Embryonic facial prominence (tissue), 1 donor: ENCODE measurements around the gene ABCC9.

Experiments used
- DNase-seq: peaks from one replicate; pipeline ENCODE4 v3.0.0-alpha.2; 2016; ENCODE audit errors: extremely low spot score

ABCC9 gene

DNA sequence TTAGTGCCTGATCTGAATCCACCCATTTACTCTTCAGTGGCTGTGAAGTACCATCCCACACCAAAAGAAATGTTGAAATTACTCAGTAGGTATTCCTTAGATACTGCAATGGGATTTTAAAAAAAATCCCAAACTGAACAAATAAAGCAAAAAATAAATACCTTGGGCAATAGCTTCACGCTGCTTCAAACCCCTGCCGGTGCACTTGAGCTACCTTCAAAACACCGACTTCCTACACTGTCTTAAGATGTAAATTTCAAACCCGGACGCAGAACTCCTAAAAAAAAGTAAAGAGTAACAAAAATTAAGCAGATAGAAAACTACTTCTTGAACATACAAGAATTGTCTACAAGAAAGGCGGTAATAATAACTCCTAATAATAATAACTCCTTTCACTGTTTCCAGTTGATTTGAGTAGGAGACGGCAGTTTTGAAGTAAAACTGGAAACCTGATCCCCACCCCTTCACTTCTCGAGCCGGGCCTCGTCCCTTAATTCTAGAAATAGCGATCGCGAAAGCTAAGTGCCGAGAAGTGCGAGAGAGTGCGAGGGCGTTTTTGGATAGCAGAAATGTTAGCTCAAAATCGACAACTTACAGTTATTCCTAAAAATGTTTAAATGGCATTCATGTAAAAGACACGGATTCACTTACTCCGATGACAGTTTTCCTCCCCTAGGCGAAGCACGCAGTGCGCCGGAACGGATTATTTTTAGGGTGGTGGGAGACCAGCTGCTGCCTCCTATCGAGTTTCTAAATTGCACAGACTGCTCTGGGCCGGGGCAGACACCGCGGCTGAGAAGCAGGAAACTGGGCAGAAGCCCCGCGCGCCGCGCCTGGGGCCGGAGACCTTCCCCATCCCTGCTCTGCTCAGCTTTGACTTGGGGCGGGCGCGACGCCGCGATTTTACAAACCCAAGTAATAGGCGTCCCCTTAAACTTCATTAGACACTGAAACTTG is at the start of gene ABCC9:
Gene ABCC9, minus strand, starts transcription at position 878 of the 957 bp plus-strand sequence. CDS start 4,752 bp downstream, outside the sequence.
- DNase-seq = peak; percentile 23

DNA sequence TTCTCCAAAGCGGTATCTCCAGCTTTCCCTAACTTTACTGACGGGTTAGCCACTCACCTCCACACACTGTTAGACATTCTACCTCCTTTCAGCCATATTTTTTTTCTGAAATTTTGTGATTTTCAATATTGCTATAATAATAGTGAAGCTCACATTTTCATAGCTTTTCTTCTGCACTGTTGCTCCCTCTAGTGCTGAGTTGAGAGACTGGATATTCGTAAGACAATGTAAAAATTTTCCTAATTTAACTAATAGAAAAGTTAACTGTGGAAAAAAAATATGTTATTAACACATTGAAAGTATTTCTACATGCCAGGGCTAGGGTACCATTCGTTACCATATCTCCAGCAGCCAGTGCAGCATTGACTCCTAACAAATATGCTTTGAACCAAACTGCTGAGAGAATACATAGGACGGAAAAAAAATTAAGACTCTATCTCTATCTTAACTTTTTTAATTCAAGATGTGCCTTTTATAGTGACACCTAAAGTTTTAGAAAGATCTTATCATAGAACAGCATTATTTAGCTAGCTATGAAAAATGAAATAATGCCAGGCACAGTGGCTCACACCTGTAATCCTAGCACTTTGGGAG is 48.7 kb upstream of the ABCC9 start:
- DNase-seq = peak; percentile 18

DNA sequence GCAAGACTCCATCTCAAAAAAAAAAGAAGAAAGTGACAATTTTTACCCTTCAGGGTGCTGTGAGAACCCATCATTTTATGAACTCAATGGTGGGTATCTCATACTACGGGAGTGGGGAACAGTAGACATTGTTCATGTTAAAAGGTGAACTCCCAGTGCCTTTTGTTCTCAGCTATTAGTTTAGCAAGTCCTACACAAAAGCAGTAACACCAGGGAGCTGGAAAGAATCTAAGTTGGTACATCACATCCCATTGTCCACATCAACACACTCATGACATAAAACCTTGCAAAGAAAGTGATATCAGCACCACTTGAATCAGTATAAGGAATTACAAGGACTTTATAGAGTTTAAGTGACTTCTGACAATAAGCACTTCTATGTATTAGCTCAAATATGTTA is 47.4 kb upstream of the ABCC9 start:
- DNase-seq = no peak

DNA sequence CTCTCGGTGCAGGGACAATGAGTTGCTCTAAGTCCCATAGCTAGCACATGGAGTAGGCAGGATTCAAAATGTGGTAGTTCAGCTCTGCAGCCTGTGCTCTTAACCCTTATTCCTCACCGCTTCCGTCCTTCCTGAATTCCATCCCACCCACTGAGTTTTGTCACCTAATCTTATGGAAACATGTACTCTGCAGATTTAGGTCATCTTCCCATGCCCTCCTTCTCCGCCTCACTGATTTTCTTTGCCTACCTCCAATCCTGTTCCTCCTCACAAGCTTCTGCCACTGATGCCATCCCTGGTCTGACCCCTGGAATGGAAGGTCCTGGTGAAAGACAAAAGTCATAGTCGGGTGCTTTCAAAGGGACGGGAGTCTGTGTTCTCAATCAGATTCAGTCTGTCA is 46.5 kb upstream of the ABCC9 start:
- DNase-seq = no peak

DNA sequence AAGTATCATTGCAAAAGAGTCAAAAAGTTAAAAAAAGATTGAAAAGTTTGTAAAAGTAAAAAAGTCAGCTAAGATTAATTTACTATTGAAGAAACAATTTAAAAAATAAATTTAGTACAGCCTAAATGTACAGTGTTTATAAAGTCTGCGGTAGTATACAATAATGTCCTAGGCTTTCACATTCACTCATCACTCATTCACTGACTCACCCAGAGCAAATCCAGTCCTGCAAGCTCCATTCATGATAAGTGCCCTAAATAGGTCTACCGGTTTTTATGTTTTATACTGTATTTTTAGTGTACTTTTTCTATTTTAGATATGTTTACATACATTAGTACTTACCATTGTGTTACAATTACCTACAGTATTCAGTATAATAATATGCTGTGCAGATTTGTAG is 43.9 kb upstream of the ABCC9 start:
- no peak for DNase-seq

DNA sequence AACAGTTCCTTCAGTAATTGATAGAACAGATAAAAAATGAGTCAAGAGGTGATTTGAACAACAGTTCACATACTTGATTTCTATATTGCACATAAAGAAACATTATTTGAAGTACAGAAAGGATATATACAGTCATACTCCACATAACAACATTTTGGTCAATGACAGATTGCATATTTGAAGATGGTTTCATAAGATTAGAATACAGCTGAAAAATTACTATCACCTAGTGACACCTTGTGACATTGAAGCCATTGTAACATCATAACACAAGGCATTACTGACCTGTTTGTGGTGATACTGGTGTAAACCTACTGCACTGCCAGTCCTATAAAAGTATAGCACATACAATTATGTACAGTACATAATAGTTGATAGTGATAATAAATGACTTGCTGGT is 43.1 kb upstream of the ABCC9 start:
- no peak for DNase-seq

DNA sequence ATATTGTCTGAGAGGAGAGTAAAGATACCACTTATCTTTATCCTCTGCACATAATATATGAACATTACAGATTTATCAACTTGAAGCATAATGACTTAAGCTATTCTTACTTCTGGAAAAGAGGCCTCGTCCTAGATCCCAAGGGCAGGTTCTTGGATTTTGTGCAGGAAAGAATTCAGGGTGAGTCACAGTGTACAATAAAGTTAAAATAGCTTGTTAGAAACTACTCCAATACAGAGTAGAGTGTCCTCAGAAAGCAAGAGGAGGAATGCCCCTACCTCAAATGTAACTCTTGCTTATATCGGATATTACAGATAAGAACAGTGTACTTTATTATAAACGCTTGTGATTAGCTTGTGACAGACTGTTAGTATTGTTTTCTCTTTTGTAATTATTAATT is 41.9 kb upstream of the ABCC9 start:
- DNase-seq = no peak

DNA sequence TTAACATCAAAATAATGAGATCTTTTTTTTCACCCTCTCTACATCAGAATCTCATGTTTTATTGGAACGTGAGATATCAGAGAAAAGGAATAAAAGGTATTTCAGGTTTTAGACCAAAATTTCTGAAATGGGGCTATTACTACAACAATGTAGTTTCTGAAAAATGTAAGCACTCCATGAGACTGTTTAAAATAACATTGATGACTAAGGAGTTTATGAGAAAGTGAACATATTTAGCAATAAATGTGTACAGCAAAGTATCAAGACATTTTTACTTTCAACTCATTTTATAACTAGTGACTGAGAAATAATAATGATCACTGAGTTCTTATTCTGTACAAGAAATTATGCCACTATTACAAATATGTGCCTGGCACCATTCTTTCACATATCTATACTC is 39.3 kb upstream of the ABCC9 start:
- no peak for DNase-seq

DNA sequence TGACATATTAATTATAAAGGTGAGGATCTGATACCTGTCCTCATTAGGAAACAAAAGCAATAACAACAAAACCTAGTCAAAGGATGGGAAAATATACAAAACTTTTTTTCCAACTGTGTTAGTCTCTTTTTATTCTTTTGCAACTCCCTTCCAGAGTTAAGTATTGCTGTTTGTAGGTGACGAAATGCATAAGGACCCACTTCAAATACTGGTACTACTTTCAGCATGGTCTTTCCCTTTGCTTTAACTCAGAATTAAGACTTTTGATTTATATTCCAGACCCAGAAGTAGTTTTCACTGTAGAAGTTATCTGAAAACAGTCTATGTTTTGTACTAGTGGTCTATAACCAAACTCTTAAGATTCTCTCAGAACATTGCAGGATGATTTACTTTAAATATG is 34.1 kb upstream of the ABCC9 start:
- DNase-seq = no peak

DNA sequence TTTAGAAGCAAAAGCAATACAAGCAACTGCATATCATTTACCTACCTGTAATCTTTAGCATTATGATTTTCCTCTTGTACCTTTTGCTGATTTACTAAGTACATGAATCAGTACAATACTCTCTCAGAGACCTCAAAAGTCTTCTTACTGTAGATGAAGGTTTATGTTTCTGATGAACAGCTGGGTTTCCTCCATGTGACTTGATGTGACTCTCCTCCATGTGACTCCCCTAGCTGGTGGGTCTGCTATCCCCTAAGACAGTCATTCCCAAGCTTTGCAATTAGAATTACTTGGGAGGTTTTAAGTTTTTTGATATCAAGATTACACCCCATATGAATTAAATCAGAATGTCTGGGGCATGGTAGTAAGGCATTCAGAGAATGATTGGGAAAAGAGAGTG is 32.0 kb upstream of the ABCC9 start:
- DNase-seq = no peak

DNA sequence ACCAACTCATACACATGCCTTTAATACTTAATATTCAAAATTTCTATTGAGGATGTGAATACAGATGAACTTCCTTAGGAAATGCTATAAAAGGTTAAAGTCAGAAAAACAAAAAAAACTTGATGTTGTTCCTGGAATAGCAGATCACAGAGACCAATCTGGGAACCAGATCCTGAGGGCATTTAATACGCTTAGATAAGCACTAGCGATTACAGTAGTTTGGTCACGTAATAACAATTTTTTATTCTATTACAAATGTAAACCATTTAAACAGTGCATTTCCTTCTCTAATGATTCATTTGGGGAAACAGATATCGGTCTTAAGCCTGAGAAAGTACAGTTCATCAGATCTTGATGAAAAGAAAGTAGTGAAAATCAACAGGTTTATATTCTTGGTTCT is 30.8 kb upstream of the ABCC9 start:
- DNase-seq = no peak

DNA sequence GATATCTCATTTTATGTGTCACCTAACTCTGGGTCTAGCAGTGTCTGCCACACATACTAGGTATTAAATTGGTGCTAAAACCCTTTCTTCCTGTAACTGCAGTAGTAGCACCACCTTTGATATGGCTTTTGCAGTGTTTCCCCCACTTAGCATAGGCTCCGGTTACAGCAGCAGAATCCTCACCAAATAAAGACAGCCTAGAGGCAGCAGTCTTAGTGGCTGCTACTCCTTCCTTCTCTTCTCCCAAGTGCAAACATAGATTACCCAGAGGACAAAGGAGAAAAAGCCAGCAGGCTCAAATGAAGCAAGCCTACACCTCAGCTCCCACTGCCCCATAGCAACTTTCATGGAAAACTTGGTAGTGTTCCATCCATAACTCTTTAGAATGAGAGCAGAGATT is 30.1 kb upstream of the ABCC9 start:
- DNase-seq = no peak

DNA sequence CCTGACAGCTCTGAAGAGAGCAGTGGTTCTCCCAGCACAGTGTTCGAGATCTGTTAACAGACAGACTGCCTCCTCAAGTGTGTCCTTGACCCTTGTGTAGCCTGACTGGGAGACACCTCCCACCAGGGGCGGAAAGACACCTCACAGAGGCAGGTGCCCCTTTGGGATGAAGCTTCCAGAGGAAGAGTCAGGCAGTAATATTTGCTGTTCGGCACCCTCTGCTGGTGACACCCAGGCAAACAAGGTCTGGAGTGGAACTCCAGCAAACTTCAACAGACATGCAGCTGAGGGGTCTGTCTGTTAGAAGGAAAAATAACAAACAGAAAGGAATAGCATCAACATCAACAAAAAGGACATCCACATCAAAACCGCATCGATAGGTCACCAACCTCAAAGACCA is 21.6 kb upstream of the ABCC9 start:
- no peak for DNase-seq

DNA sequence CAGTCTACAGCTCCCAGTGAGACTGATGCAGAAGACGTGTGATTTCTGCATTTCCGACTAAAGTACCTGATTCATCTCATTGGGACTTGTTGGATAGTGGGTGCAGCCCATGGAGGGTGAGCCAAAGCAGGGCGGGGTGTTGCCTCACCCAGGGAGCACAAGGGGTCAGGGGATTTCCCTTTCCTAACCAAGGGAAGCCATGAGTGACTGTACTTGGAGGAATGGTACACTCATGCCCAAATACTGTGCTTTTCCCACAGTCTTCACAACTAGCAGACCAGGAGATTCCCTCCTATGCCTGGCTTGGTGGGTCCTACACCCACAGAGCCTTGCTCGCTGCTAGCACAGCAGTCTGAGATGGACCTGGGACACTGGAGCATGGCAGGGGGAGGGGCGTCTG is 21.0 kb upstream of the ABCC9 start:
- no peak for DNase-seq

DNA sequence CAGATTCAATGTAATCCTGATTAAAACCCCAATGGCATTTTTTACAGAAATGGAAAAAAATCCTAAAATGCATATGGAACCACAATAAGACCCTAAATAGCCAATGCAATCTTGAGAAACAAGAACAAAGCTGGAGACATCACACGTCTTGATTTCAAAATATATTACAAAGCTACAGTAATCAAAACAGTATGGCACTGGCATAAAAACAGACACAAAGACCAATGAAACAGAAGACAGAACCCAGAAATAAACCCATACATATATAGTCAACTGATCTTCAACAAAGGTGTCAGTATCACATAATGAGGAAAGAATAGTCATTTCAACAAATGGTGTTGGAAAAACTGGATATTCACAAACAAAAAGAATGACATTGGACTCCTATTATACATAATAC is 9.4 kb upstream of the ABCC9 start:
- DNase-seq = no peak

DNA sequence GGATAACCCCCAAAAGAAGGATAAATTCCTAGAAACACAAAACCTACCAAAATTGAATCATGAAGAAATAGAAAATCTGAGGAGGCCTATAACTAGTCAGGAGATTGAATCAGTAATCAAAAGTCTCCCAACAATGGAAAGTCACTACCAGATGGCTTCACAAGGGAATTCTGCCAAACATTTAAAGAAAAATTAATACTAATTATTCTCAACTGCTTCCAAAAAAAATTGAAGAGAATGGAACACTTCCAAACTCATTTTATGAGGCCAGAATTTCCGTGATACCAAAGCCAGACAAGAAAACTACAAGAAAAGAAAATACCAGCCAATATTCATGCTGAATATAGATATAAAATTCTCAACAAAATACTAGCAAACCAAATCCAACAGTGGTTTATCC is 7.8 kb upstream of the ABCC9 start:
- no peak for DNase-seq

DNA sequence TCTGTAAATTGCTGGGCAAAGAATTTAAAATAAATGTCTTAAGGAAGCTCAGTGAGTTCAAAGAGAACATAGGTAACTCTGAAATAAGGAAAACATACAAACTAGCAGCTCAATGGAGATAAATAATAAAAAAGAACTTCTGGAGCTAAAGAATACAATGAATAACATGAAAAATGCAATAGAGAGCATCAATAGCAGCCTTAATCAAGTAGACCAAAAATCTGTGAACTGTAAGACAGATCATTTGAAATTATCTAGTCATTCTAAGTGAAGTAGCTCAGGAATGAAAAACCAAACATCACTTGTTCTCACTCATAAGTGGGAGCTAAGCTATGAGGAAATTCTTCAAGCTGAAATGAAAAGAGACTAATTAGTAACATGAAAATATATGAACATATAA is 5.8 kb upstream of the ABCC9 start:
- DNase-seq = no peak

DNA sequence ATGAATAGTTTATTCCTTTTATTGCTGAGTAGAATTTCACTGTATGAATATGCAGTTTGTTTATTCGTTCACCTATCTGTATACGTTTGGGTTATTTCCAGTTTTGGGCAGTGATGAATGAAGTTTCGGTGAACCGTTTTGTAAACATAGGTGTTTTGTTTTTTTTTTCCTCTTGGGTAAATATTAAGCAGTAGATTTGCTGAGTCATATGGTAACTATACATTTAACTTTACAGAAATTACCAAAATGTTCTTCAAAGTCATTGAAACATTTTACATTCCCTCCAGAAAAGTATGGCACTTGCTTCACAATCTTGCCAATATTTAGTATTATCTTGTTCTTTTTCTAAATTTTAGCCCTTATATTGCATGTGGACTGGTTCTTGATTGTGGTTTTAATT is 3.8 kb upstream of the ABCC9 start:
- DNase-seq = no peak

DNA sequence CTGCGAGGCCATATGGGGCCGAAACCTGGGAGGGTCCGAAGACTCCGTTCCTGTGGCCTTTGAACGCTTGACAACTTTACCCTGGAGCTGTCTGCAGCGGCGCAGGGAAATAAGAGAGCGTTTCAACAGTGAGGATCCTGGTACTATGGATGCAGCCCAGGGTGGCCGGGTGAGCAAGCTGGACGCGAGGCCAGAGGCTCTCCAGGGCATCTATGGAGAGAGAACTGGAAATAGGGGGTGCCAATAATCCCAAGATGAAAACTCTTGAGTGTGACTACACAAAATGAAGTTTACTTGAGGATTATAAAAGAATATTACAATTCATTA is 1.1 kb upstream of the ABCC9 start:
- DNase-seq = no peak

DNA sequence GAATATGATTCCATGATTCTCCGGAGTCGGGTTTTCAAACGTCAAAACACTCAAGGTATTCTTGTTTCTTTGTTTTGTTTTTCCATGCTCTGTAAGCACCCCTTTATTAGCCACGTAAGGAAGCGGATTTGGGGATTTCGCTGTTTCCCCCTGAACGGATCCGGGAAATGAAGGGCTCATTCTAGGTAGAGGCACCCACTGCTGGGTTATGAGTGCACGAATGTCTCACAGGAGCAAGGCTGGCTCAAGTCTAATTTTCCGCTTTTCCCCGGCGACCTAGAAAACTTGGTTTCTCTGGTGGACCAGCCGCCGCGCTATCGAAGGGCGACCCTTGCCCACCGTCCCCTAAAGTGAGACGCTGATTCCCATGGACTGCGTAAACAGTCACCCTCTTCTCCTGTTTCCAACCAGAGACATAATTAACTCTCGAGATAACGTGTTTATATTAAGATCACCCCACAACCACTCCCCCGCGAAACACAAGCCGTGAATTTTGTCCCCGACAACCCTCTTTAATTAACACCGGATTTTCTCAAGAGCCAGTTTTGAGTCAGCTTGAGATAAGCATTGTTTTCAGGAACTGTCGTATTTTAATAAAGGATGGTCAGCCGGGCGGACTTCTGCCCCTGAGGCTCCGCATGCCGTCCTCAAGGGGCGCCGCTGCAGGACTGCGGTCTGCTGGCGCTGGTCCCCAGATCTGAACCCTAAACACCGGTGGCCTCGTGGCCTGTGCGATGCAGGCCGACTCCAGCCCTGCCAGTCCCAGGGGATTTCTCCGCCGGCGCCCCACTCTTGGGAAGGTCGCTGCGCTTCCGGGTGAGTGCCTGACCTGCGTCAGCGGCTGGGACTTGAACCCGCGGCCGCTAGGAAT is 515 bp upstream of the ABCC9 start:
- no peak for DNase-seq

DNA sequence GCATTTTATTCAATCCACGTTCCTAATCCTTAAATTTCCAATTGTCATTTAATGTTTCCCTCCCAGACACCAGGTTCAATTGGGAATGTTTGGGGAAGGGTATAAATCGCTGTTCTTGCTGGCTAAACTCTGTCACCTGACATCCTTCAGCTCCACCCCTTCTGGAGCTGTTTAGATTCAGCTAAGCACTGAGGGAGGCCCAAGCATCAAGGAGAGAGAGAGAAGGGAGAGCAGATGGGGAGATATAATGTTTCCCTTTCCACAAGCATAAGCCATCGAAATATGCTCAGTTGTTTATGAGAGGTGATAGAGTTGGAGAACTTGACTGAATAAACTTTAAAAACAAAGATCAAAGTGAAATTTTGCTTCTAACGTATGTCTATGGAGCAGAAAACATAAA is 1.8 kb downstream of the ABCC9 start:
- DNase-seq = no peak

DNA sequence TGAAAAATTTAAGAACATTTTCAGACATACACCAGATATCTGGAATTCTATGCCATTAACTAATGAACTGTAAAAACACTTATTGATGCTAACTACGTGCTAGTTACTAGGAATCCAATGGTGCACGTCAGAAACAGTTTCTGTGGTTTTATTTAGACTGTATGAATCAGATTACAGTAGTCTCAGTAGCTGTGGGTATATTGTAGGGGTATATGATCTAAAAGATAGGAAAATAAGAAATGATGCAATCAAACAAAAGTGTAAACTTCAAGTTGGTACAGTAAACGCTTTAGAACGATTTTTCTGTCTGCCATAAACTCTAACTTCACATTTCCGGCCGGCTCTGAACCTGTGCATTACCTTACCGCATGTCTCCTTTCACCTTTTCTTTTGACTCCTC is 2.3 kb downstream of the ABCC9 start:
- DNase-seq = no peak

DNA sequence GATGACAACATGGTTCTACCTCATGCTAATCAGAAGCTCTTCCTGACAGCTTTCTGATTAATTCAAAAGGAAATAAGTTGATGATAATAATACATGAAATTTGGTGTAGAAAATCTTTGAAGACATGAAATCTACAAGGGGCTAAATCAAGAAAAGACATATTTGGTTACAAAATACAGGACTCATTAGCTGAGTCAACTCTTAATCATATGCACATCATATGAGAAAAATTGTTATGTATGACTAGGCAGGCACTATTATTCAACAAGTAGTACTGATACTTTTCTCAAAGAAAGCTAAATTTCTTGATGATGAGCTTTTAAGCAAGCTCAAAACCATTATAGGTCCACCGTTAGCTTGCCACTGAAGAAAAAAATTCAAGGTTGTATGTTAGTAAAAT is 7.1 kb downstream of the ABCC9 start:
- DNase-seq = no peak
